Measurements from ENCODE around the gene THSD7A. TPM values are rescaled to one million over a fixed set of nuclear protein-coding genes. Genes with fewer than 3 reads are reported as not detected.

The THSD7A gene
- total RNA-seq, 2 experiments from 2014 or later, result not detected

DNA sequence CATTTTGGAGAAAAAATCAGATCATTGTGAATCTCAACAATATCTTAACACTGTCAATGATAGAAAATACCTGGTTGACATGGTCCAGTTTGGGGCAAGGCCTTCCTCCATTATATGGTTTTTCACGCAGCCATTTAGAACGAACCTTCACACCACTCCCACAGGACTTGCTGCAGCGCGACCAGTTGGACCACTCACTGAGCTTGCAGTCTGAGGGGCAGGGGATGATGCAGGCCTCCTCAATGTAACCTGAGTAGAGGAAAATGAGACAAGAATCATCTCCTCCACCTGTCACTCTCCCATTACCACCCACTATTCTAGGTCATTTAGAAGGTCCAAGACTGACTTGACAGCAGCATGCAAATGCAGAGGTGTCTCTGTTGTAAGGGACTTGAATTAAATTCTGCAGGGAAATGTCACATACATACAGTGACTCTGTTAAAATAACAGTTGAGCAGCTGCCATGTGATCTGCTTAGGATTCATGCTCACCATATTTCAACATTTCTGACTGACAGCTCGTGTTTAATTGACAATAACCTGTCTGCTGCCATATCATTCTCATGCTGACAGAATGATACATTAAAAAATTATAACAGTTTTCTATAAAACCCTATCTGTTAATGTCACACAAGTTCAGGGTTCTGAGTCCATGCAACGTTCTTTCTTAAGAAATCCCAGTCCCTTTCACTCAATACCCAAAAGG lies 403.0 kb downstream of the THSD7A start:
- H3K27ac Mint-ChIP-seq, result no peak overlapping the region
- intact Hi-C loops (cut with DNase I, micrococcal nuclease), result loop anchor here (1.0 to 5.0 kb wide), 5 partner anchors 128 to 1063 kb away; no protein-coding TSS in a partner anchor
- DNase-seq (no peak), ATAC-seq (no peak)
- H3K4me1 Mint-ChIP-seq, result no peaks in the 10 kb centered on the region
- H3K36me3 Mint-ChIP-seq (ENCODE audit: low read depth), result no peaks in the 10 kb centered on the region
- H3K9me3 Mint-ChIP-seq (ENCODE audit: low read depth), result no peaks in the 10 kb centered on the region
- CTCF ChIA-PET, result no interaction called here
- H3K27me3 Mint-ChIP-seq, result no peaks in the 10 kb centered on the region
- POLR2A ChIA-PET, result no interaction called here
- H3K4me3 Mint-ChIP-seq, result no peak overlapping the region

DNA sequence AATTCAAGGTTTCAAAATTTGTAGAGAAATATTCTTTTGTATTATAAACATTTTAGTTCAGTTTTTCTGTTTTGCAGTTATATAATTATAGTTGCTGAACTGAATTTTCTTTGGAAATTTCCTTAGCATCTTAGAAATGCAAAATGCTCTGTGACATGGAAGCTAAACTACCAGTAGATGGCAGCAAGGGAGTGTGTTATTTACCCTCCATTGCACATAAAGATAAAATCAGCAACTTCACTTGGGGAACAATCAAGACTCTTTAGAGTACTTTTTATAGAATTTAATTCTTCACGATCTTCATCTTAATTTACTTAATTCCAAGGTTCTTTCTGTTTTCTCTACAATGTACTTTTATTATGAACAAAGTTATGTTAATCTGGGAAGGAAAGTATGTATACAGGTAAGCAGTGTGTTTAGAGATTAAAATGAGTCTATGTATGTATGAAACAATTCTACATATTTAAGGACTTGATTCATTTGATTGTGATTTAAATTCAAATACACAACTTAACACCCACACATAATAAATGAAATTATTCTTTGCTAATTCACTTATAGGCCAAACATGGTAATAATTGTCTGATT lies 404.2 kb downstream of the THSD7A start:
- ATAC-seq, result no peak
- ChIA-PET POLR2A (no interaction called here), CTCF (no interaction called here)
- H3K27ac Mint-ChIP-seq, result no peak overlapping the region
- H3K4me3 Mint-ChIP-seq, result no peak overlapping the region
- no peaks in the 10 kb centered on the region for H3K9me3 Mint-ChIP-seq (ENCODE audit: low read depth)
- H3K36me3 Mint-ChIP-seq (ENCODE audit: low read depth), result no peaks in the 10 kb centered on the region
- no peaks in the 10 kb centered on the region for H3K27me3 Mint-ChIP-seq
- intact Hi-C loops (cut with DNase I, micrococcal nuclease), result loop anchor here (1.0 to 5.0 kb wide), 5 partner anchors 130 to 1065 kb away; no protein-coding TSS in a partner anchor
- no peaks in the 10 kb centered on the region for H3K4me1 Mint-ChIP-seq
- no peak for DNase-seq

DNA sequence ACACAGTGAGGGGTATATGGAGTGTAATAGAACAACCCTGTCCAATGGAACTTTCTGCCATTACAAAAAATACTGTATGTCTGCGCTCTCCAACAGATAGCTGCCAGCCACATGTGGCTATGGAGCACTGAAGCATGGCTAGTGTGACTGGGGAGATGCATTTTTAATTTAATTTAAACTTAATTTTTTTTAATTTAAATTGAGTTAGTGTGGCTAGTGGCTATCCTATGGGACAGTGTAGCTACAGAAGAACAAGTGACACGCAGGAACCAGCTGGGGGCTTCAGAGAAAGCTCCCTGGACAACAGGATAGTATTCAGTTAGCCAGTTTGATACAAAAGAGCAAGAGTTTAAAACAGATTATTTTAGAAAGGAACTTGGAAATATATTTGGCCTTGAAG lies 408.0 kb downstream of the THSD7A start:
- intact Hi-C loops (cut with DNase I, micrococcal nuclease), result no loop called here
- Mint-ChIP-seq H3K9me3 (ENCODE audit: low read depth) (no peaks in the 10 kb centered on the region), H3K4me3 (no peak overlapping the region), H3K27me3 (no peaks in the 10 kb centered on the region), H3K4me1 (no peaks in the 10 kb centered on the region), H3K36me3 (ENCODE audit: low read depth) (no peaks in the 10 kb centered on the region), H3K27ac (no peak overlapping the region)
- ChIA-PET POLR2A (no interaction called here), CTCF (no interaction called here)
- DNase-seq (no peak), ATAC-seq (no peak)

DNA sequence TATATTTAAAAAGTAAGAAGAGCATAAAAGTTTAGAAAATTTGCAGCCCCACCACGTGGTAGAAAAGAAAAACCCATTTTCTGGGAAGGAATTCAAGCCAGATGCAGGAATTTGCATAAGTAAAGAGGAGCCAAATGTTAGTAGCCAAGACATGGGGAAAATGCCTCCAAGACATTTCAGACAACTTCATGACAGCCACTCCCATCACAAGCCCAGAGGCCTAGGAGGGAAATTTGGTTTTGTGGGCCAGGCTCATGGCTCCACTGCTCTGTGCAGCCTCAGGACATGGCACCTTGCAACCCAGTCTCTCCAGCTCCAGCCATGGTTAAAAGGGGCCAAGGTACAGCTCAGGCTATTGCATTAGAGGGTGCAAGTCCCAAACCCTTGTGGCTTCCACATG lies 411.9 kb downstream of the THSD7A start:
- ChIA-PET CTCF (no interaction called here), POLR2A (no interaction called here)
- no peak overlapping the region for H3K4me3 Mint-ChIP-seq
- no peaks in the 10 kb centered on the region for H3K9me3 Mint-ChIP-seq (ENCODE audit: low read depth)
- H3K36me3 Mint-ChIP-seq (ENCODE audit: low read depth), result no peaks in the 10 kb centered on the region
- no peaks in the 10 kb centered on the region for H3K27me3 Mint-ChIP-seq
- no peak for ATAC-seq
- no peak for DNase-seq
- no peak overlapping the region for H3K27ac Mint-ChIP-seq
- intact Hi-C loops (cut with DNase I, micrococcal nuclease), result no loop called here
- no peaks in the 10 kb centered on the region for H3K4me1 Mint-ChIP-seq

DNA sequence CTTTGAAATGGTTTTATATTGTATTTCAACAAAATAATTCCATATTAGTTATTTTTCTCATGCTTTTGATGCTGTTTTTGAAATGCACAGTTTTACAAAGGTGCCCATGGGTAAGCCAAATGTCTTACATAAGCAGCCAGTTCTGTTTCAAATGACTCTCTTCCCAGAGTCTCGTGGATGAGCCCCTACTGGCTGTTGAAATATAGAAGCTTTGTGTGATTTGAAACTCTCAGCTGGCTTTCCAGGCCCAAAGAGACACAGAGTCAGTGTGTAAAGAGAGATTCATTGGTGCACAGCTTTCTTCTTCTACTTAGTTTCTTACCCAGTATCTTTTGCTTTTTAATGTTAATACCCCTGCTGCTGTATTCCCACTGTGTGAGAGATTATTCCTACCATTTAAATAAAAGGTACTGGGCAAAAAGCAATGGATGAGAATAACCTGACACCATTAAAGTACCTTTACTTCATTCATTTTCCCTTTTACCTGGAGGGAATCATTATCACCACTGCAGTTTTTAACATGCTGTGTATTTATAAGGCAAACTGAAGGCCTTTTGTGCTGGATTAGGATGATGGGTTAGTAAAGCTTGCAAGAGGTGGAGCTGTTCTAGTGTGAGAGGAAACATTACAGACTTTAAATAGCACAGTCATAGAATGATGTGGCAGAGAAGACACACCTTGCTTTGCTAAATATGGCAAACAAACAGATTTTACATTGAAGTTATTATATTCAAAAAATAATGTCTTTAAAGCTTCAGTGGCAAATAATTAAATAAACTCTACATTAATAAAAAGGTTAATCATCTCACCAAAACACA lies 415.1 kb downstream of the THSD7A start:
- POLR2A ChIA-PET, result no interaction called here
- Mint-ChIP-seq H3K4me3 (no peak overlapping the region), H3K27me3 (no peaks in the 10 kb centered on the region), H3K27ac (no peak overlapping the region), H3K4me1 (no peaks in the 10 kb centered on the region), H3K9me3 (ENCODE audit: low read depth) (peaks cover 4% of the 10 kb centered on the region), H3K36me3 (ENCODE audit: low read depth) (no peaks in the 10 kb centered on the region)
- intact Hi-C loops (cut with DNase I, micrococcal nuclease), result no loop called here
- CTCF ChIA-PET, result no interaction called here
- no peak for DNase-seq
- ATAC-seq, result no peak

DNA sequence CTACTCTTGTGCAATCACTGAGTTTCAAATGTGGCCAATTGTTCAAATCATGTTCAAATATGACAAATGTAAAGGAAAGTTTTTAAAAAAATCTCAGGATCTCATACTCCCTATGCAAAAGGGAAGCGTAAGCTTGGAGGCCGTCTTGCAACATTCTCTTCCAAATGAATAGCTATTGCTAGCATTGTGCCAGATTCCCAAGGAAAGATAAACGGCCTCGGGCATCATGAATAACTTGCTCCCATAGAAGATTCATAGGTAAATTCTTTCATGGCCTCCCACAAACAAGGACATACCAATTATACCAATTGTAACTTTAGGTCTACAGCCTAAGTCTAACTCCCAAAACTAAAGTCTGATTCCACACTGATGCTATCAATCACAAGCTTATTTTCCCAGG lies 416.9 kb downstream of the THSD7A start:
- peaks cover 4% of the 10 kb centered on the region for H3K9me3 Mint-ChIP-seq (ENCODE audit: low read depth)
- H3K27me3 Mint-ChIP-seq, result no peaks in the 10 kb centered on the region
- no peak overlapping the region for H3K4me3 Mint-ChIP-seq
- no peak for DNase-seq
- ATAC-seq, result no peak
- H3K27ac Mint-ChIP-seq, result no peak overlapping the region
- ChIA-PET POLR2A (no interaction called here), CTCF (no interaction called here)
- H3K36me3 Mint-ChIP-seq (ENCODE audit: low read depth), result no peaks in the 10 kb centered on the region
- intact Hi-C loops (cut with DNase I, micrococcal nuclease), result no loop called here
- H3K4me1 Mint-ChIP-seq, result no peaks in the 10 kb centered on the region

DNA sequence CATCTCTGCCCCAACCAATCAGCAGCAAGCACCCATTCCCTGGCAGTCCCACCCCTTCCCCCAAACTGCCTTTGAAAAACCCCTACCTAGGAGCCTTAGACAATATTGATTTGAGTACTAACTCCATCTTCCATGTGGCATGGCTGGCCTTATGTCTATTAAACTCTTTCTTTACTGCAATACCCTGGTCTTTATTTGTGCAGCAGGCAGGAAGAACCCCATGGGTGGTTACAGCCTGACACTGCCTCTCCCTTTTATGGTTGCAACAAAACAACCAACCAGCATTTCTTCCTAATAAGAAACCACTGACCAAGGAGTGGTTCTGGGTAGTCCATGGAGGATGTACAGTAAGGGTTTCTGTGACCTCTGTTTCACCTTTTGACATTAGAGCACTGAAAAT lies 418.1 kb downstream of the THSD7A start:
- CTCF ChIA-PET, result no interaction called here
- intact Hi-C loops (cut with DNase I, micrococcal nuclease), result no loop called here
- DNase-seq, result no peak

DNA sequence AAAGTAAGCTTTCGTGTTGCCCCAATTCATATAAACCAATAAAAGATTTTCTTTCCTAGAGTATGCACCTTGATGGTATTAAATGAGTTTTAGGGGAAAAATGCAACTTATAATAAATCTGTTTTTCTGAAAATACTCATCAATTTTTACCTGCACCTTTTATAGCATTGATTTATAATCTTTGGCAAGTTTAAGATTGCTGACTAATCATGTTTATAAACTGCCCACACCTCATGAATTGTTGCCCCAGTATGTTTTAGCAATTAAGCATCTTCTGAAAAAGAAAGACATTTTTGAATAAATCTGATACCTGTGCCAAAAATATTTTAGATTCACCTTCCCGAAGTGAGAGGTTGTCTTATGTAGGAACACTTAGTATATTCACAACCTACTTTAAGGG lies 420.0 kb downstream of the THSD7A start:
- no peak for ATAC-seq
- Mint-ChIP-seq H3K36me3 (ENCODE audit: low read depth) (no peaks in the 10 kb centered on the region), H3K4me1 (no peaks in the 10 kb centered on the region), H3K27me3 (no peaks in the 10 kb centered on the region), H3K4me3 (no peak overlapping the region), H3K27ac (no peak overlapping the region), H3K9me3 (ENCODE audit: low read depth) (peaks cover 4% of the 10 kb centered on the region)
- intact Hi-C loops (cut with DNase I, micrococcal nuclease), result no loop called here
- POLR2A ChIA-PET, result no interaction called here
- CTCF ChIA-PET, result no interaction called here
- DNase-seq, result no peak

More for the DNA sequence above, 418.1 kb downstream of the THSD7A start:
- H3K36me3 Mint-ChIP-seq (ENCODE audit: low read depth), result no peaks in the 10 kb centered on the region
- no peaks in the 10 kb centered on the region for H3K4me1 Mint-ChIP-seq
- no peak overlapping the region for H3K4me3 Mint-ChIP-seq
- H3K9me3 Mint-ChIP-seq (ENCODE audit: low read depth), result peaks cover 4% of the 10 kb centered on the region
- no peak overlapping the region for H3K27ac Mint-ChIP-seq
- no peaks in the 10 kb centered on the region for H3K27me3 Mint-ChIP-seq
- POLR2A ChIA-PET, result no interaction called here
- no peak for ATAC-seq

DNA sequence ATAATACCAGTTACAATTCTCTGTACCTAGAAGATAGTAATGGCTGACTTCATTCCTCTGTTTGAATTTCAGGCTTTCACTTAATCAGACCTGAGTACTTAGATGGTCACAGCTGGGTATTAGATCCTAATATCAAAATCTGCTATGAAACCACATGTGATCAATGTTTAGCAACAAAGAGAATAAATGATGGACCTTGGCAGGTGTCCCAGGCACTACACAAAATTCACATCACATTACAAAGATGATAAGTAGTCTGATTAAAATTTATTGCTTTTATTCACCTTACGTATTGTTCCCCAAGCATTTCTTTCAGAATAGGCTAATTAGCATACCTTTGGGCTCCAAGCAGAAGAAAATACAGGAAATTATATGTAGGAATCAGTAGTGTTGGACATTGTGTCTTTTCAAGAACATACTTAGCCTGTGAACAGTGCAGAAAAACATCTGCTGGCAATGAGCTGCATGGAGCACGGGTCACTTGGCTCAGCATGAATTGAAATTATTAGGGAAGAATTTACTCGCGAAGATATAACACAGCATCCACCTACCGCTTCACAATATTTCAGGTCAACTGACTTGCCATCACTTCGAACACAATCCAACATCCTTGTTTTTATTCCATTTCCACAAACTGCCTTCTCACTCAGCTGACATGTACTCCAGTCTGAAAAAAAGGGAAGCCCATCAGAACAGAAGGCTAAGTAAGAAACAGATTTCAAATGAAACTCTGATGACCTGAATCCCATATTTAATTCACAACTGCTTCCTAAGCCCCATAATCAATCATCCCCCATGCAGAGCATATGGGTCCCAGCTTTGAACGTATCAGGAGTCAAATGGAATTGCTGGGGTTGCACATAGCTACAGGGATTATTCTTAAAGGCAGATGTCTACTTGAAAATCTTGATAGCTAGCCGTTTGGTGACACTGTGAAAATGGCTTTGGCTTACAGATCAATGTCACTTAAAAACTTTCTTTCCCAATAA lies 421.0 kb downstream of the THSD7A start:
- H3K27me3 Mint-ChIP-seq, result no peaks in the 10 kb centered on the region
- POLR2A ChIA-PET, result no interaction called here
- ATAC-seq (no peak), DNase-seq (no peak)
- H3K9me3 Mint-ChIP-seq (ENCODE audit: low read depth), result peaks cover 4% of the 10 kb centered on the region
- no peak overlapping the region for H3K4me3 Mint-ChIP-seq
- CTCF ChIA-PET, result no interaction called here
- intact Hi-C loops (cut with DNase I, micrococcal nuclease), result no loop called here
- no peaks in the 10 kb centered on the region for H3K36me3 Mint-ChIP-seq (ENCODE audit: low read depth)
- H3K27ac Mint-ChIP-seq, result no peak overlapping the region
- no peaks in the 10 kb centered on the region for H3K4me1 Mint-ChIP-seq

DNA sequence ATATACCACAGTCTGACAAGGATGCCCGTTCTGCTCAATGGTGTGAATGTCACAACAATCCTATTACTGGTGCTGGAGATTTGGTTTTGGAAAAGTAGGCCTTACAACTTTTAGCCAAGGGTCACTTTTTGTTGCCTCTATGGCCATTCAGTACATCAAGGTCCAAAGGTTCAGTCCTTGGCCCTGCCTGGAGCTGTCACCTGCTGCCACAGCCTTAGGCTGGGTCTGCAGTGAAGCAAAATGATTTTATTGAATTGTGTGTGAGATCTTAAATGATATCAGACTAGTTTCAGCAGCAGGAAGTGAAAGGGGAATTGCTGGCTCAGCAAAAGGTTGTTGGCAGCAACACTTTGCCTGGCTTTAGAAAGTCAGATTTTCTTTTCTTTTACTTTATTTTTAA lies 427.6 kb downstream of the THSD7A start:
- no peak for DNase-seq
- Mint-ChIP-seq H3K27ac (no peak overlapping the region), H3K4me3 (no peak overlapping the region), H3K4me1 (no peaks in the 10 kb centered on the region), H3K36me3 (ENCODE audit: low read depth) (no peaks in the 10 kb centered on the region), H3K9me3 (ENCODE audit: low read depth) (no peaks in the 10 kb centered on the region), H3K27me3 (no peaks in the 10 kb centered on the region)
- intact Hi-C loops (cut with DNase I, micrococcal nuclease), result no loop called here
- CTCF ChIA-PET, result no interaction called here
- POLR2A ChIA-PET, result no interaction called here
- ATAC-seq, result no peak

DNA sequence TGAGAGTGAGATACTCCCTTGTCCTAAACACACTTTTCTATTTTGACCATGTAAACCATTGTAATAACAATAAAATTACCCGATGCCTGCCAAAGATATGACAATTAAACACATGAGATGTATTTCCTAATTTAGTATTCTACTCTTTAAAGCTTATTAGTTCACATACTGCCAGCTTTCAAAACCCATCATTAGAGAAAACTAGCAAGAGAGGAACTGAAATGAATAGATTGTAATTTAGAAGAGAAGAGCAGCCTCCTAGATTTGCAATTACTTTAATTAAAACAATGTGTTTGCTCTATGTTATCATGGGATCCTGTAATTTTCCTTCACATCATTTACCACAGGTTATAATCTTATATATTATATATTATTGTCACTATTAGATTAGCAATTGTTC lies 428.2 kb downstream of the THSD7A start:
- Mint-ChIP-seq H3K9me3 (ENCODE audit: low read depth) (no peaks in the 10 kb centered on the region), H3K4me3 (no peak overlapping the region), H3K27ac (no peak overlapping the region), H3K4me1 (no peaks in the 10 kb centered on the region), H3K27me3 (no peaks in the 10 kb centered on the region), H3K36me3 (ENCODE audit: low read depth) (no peaks in the 10 kb centered on the region)
- ChIA-PET POLR2A (no interaction called here), CTCF (no interaction called here)
- intact Hi-C loops (cut with DNase I, micrococcal nuclease), result no loop called here
- DNase-seq (no peak), ATAC-seq (no peak)

All from activated CD4-positive, alpha-beta T cell treated with anti-CD3 and anti-CD28 coated beads for 36 hours (primary cell).